ENCODE measurements around the gene PIK3CG. TPM values are rescaled to one million over a fixed set of nuclear protein-coding genes. Genes with fewer than 3 reads are reported as not detected.
"Not testable (repeated sequence)": the region's sequence is repeated elsewhere in the genome, so short reads cannot be mapped to it uniquely, and the experiment has no call there.

PIK3CG gene
- total RNA-seq, 1 donor from 2014 or later = not detected

DNA sequence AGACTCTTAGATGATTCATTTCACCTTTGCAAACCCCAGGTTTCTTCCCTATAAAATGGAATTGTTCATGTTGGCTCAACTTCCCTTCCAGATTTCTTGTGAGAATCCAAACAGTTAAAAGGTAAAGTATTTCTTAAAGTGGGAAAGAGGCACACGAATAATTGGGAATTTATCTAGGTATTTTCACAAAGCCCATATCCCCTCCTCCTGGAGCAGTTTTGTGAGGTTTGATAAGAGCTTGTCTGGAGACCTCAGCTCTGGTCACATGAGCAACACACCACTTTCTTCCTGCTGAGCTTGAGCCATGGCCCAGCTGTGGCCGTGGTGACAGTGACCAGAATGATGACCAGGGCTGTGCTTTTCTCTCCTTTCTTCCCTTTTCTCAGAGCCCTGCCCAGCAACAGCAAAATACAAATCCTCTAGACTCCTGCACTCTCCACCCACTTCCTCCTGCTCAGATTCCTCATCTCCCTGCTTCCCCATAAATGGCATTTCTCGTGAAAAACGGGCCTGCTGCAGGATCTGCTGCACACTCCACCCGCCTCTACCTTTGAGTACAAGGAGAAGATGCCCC is 87.7 kb downstream of the PIK3CG start:
- no peak overlapping the region for H3K4me3 Mint-ChIP-seq

DNA sequence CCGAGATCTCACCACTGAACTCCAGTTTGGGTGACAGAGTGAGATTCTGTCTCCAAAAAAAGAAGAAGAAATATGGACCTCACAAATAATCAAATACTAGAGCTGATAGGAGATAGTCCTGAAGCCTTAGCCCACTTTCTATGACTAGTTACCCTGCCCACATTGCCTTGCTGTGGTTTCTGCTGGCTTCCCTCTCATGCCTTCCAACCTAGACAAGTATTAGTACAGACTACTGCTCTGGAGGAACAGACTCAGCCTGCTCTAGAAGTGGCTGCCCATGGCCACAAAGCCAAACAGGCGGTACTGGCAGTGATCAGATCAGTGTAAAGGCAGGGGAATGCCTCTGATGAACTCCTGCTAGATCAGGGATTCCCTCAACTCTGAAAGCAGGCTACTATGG is 89.8 kb downstream of the PIK3CG start:
- no peaks in the 10 kb centered on the region for H3K27me3 Mint-ChIP-seq
- no peaks in the 10 kb centered on the region for H3K36me3 Mint-ChIP-seq
- peaks cover 9% of the 10 kb centered on the region for H3K4me1 Mint-ChIP-seq (ENCODE audit: unreplicated experiment)
- no peak for TF ChIP-seq CTCF (conservative IDR thresholded peaks at IDR 0.05)
- no peak overlapping the region for H3K4me3 Mint-ChIP-seq
- H3K27ac Mint-ChIP-seq = no peak overlapping the region
- no peaks in the 10 kb centered on the region for H3K9me3 Mint-ChIP-seq
- no peak for DNase-seq (ENCODE audit: extremely low spot score, unreplicated experiment)

More for the DNA sequence above, 87.7 kb downstream of the PIK3CG start:
- H3K27ac Mint-ChIP-seq = no peak overlapping the region
- H3K27me3 Mint-ChIP-seq = peaks cover 9% of the 10 kb centered on the region
- no peaks in the 10 kb centered on the region for H3K9me3 Mint-ChIP-seq
- no peak for TF ChIP-seq CTCF (conservative IDR thresholded peaks at IDR 0.05)
- peaks cover 9% of the 10 kb centered on the region for H3K4me1 Mint-ChIP-seq (ENCODE audit: unreplicated experiment)
- H3K36me3 Mint-ChIP-seq = no peaks in the 10 kb centered on the region
- no peak for DNase-seq (ENCODE audit: extremely low spot score, unreplicated experiment)

DNA sequence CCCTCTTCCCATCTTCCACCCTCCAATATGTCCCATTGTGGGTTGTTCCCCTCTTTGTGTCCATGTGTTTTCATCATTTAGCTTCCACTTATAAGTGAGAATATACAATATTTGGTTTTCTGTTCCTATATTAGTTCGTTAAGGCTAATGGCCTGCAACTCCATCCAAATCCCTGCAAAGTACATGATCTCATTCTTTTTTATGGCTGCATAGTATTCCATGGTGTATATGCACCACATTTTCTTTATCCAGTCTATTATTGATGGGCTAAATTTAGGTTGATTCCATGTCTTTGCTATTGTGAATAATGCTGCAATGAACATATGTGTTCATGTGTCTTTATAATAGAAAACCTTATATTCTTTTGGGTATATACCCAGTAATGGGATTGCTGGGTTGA is 90.8 kb downstream of the PIK3CG start:
- H3K27me3 Mint-ChIP-seq; H3K4me1 Mint-ChIP-seq (ENCODE audit: unreplicated experiment); H3K4me3 Mint-ChIP-seq; H3K27ac Mint-ChIP-seq; H3K9me3 Mint-ChIP-seq; H3K36me3 Mint-ChIP-seq; DNase-seq (ENCODE audit: extremely low spot score, unreplicated experiment): not testable (repeated sequence)

Other genes with a start within 250 kb of the PIK3CG start
- 17.9 and 30.2 TPM in 2 replicates for gene CCDC71L, start 204.1 kb upstream of the PIK3CG start, total RNA-seq (ENCODE audit: low replicate concordance)
- gene PRKAR2B, start 179.4 kb downstream of the PIK3CG start, total RNA-seq (ENCODE audit: low replicate concordance) = 6.3 and 7.2 TPM in 2 replicates

Data from type B pancreatic cell (in vitro differentiated cells).